Prostate gland (tissue), 2 donors: Measurements from ENCODE around the gene GNA12. TPM values are rescaled to one million over a fixed set of nuclear protein-coding genes. Genes with fewer than 3 reads are reported as not detected.

Experiments used
- DNase-seq: peaks from one replicate; pipeline ENCODE4 v3.0.0-alpha.2; 2019; ENCODE audit warnings: low spot score
- H3K27ac ChIP-seq, 2 donors: fragments of 200-600 bp; sonication (generic); 2 replicates each; pipeline ENCODE4 v1.5.1; 2017 to 2019
- H3K27me3 ChIP-seq: fragments of 200-600 bp; sonication (generic); replicated peaks from 2 replicates; pipeline ENCODE4 v1.5.1; 2019; ENCODE audit not compliant: insufficient read depth
- H3K36me3 ChIP-seq, 2 donors: fragments of 200-600 bp; sonication (generic); 1 replicate in 1 of 2; 2 replicates in 1 of 2; pipeline versions ENCODE4 v1.5.1 to v1.8.1; 2017 to 2019
- H3K4me1 ChIP-seq: fragments of 200-600 bp; sonication (generic); replicated peaks from 2 replicates; pipeline ENCODE4 v1.5.1; 2019
- H3K4me3 ChIP-seq, 2 donors: fragments of 200-600 bp; sonication (generic); 2 replicates each; pipeline ENCODE4 v1.5.1; 2017 to 2019
- H3K9me3 ChIP-seq: fragments of 200-600 bp; sonication (generic); 2 replicates; pipeline ENCODE4 v1.5.1; 2017
- CTCF ChIP-seq, 4 experiments: fragments of 200-600 bp in 2 of 4; fragments of 450-650 bp in 2 of 4; sonication (generic) in 2 of 4; IDR thresholded peaks; 1 replicate in 3 of 4; 2 replicates in 1 of 4; pipeline ENCODE4 v1.5.1; 2016 to 2019; ENCODE audit warnings: antibody characterized with exemption in 4 of 4, mild to moderate bottlenecking in 2 of 4, moderate library complexity in 2 of 4
- POLR2A ChIP-seq: fragments of 450-650 bp; IDR thresholded peaks from one replicate; pipeline ENCODE4 v1.6.1; 2016; ENCODE audit warnings: antibody characterized with exemption, mild to moderate bottlenecking
- POLR2AphosphoS5 ChIP-seq: sonication (generic); formaldehyde crosslinking; IDR thresholded peaks from one replicate; pipeline ENCODE4 v1.6.1; 2017; ENCODE audit warnings: antibody characterized with exemption
- WGBS: methylation state at CpG from one replicate; pipeline ENCODE4 v1.1.5; 2018; 5-methylcytosine and 5-hydroxymethylcytosine counted together
- intact Hi-C: fragments of 100-400 bp; cut with DNase I; formaldehyde crosslinking; loops from one replicate; pipeline ENCODE4 v1.14.2; 2022
- total RNA-seq, 2 donors: library from RNA; depleted of rRNA; stranded (reverse); fragments of >200 nt; gene quantifications; one replicate each; pipeline ENCODE4 v1.1.0, GENCODE V29; 2016

The GNA12 gene
- total RNA-seq, 2 donors from 2014 or later: 22.6 to 102 TPM

GRCh38 chr7:2785071-2785500 lies 59.0 kb downstream of the GNA12 start:
- intact Hi-C loops: no loop called here
- no peak overlapping the region for H3K4me3 ChIP-seq
- H3K4me1 ChIP-seq: no peaks in the 10 kb centered on the region
- no peaks in the 10 kb centered on the region for H3K27me3 ChIP-seq
- no peak overlapping the region for H3K27ac ChIP-seq
- no peak for DNase-seq
- H3K36me3 ChIP-seq: no peaks in the 10 kb centered on the region
- H3K9me3 ChIP-seq: no peaks in the 10 kb centered on the region
- WGBS: 69% methylated on average over 6 of the region's 6 CpGs
- no peak for TF ChIP-seq POLR2AphosphoS5
- no peak for TF ChIP-seq CTCF (IDR thresholded peaks at IDR 0.05)
- TF ChIP-seq POLR2A: no peak

- TF ChIP-seq POLR2A (no peak), POLR2AphosphoS5 (no peak), CTCF (IDR thresholded peaks at IDR 0.05) (no peak)
- no peaks in the 10 kb centered on the region for H3K36me3 ChIP-seq
- WGBS: 100% methylated on average over 4 of the region's 4 CpGs
- H3K9me3 ChIP-seq: no peaks in the 10 kb centered on the region
- no peak for DNase-seq
- no peak overlapping the region for H3K27ac ChIP-seq
- no peak overlapping the region for H3K4me3 ChIP-seq
- no peaks in the 10 kb centered on the region for H3K4me1 ChIP-seq
- H3K27me3 ChIP-seq: no peaks in the 10 kb centered on the region
- intact Hi-C loops: no loop called here
Measured at GRCh38 chr7:2782565-2782964, 61.5 kb downstream of the GNA12 start.

DNA sequence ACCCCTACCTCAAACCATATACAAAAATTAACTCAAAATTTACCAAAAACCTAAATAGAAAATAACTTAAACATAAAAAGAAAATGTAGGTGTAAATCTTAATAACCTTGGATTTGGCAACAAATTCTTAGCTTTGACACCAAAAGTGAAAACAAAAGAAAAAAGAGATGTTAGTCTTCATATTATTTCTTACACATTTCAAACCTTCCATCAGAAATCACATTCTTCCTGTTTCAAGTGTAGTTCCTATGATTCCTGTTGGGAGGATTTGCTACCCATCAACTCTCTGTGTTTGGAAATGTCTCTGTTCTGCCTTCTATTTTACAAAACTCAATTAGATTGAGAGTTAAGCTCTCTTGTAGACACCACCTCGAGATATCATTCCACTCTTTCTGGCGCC lies 62.0 kb downstream of the GNA12 start:
- Histone ChIP-seq H3K4me3 (no peak overlapping the region), H3K9me3 (no peaks in the 10 kb centered on the region), H3K4me1 (no peaks in the 10 kb centered on the region), H3K27ac (no peak overlapping the region), H3K36me3 (no peaks in the 10 kb centered on the region), H3K27me3 (no peaks in the 10 kb centered on the region)
- 92% methylated on average over 2 of the region's 2 CpGs for WGBS
- DNase-seq: no peak
- no peak for TF ChIP-seq CTCF (IDR thresholded peaks at IDR 0.05)
- TF ChIP-seq POLR2A: no peak
- intact Hi-C loops: no loop called here

DNA sequence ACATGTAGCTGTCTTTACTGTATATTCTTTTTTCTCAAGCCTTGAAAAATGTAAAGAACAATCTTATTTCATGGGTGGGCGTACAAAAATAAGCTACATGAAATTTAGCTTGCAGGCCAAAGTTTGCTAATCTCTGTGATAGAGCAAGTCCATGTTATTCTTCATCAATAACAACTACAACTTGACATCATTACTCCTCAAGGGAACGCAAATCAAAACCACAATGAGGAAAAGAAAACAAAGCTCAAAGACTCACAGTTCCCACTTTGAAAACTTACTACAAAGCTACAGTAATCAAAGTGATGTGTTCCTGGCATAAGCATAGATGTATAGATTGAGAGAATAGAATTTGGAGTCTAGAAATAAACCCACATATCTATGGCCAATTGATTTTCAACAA lies 62.5 kb downstream of the GNA12 start:
- Histone ChIP-seq H3K27ac (no peak overlapping the region), H3K9me3 (no peaks in the 10 kb centered on the region), H3K27me3 (no peaks in the 10 kb centered on the region), H3K4me1 (no peaks in the 10 kb centered on the region), H3K36me3 (no peaks in the 10 kb centered on the region), H3K4me3 (no peak overlapping the region)
- TF ChIP-seq POLR2A (no peak), CTCF (IDR thresholded peaks at IDR 0.05) (no peak)
- whole genome bisulfite sequencing: 95% methylated on average over 2 of the region's 2 CpGs
- no peak for DNase-seq
- intact Hi-C loops: no loop called here

DNA sequence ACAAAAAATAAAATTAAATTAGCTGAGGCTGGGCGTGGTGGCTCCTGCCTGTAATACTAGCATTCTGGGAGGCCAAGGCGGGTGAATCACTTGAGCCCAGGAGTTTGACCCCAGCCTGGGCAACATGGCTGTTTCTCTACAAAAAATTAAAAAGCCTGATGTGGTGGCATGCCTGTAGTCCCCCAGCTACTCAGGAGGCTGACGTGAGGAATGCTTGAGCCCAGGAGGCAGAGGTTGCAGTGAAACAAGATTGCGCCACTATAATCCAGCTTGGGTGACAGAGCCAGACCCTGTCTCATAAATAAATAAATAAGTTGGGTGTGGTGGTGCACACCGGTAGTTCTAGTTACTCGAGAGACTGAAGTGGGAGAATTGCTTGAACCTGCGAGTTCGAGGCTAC lies 65.1 kb downstream of the GNA12 start:
- no peak for TF ChIP-seq POLR2A
- TF ChIP-seq POLR2AphosphoS5: no peak
- no peak overlapping the region for H3K4me3 ChIP-seq
- H3K27ac ChIP-seq: no peak overlapping the region
- no peaks in the 10 kb centered on the region for H3K4me1 ChIP-seq
- H3K27me3 ChIP-seq: no peaks in the 10 kb centered on the region
- intact Hi-C loops: no loop called here
- 79% methylated on average over 8 of the region's 8 CpGs for WGBS
- no peaks in the 10 kb centered on the region for H3K36me3 ChIP-seq
- no peaks in the 10 kb centered on the region for H3K9me3 ChIP-seq
- DNase-seq: no peak
